ENCODE measurements around the gene SLC25A5.

- TF ChIP-seq FOXM1 (IDR thresholded peaks at IDR 0.05; ENCODE audit: borderline replicate concordance) (no peak), ELF4 (IDR thresholded peaks at IDR 0.05) (no peak), NFRKB (IDR thresholded peaks at IDR 0.05) (no peak), TARDBP (IDR thresholded peaks at IDR 0.05) (no peak), L3MBTL2 (conservative IDR thresholded peaks at IDR 0.05) (no peak)
Measured at GRCh38 chrX:119427795-119428185, 40.5 kb upstream of the SLC25A5 start.

Data from HEK293T (cell line).